Adrenal gland (tissue), 12 donors: ENCODE data around the gene ANO4. TPM values are rescaled to one million over a fixed set of nuclear protein-coding genes. Genes with fewer than 3 reads are reported as not detected.

Experiments used
- DNase-seq, 7 donors: peaks; one replicate each; pipeline ENCODE4 v3.0.0-alpha.2; 2019 to 2020
- H3K27ac ChIP-seq, 5 donors: fragments of 200-600 bp; sonication (generic) in 4 of 5; 1 replicate in 3 of 5; 2 replicates in 2 of 5; pipeline versions ENCODE4 v1.5.1 to v1.8.0; 2016 to 2020; ENCODE audit warnings: mild to moderate bottlenecking in 1 of 5
- H3K27me3 ChIP-seq: fragments of 200-600 bp; 2 replicates; pipeline ENCODE4 v1.8.0; 2021
- H3K36me3 ChIP-seq, 2 donors: fragments of 200-600 bp; replicated peaks in 1 of 2; 1 replicate in 1 of 2; 2 replicates in 1 of 2; pipeline versions ENCODE4 v1.5.1 to v1.8.0; 2018 to 2022
- H3K4me1 ChIP-seq, 2 donors: fragments of 200-600 bp; replicated peaks in 1 of 2; 1 replicate in 1 of 2; 2 replicates in 1 of 2; pipeline versions ENCODE4 v1.5.1 to v1.8.0; 2018 to 2021
- H3K4me3 ChIP-seq, 4 donors: fragments of 200-600 bp; sonication (generic) in 3 of 4; one replicate each; pipeline ENCODE4 v1.5.1; 2016 to 2018
- H3K9me3 ChIP-seq, 3 donors: fragments of 200-600 bp; sonication (generic) in 1 of 3; replicated peaks in 1 of 3; 1 replicate in 2 of 3; 2 replicates in 1 of 3; pipeline versions ENCODE4 v1.5.1 to v1.8.0; 2016 to 2021
- POLR2A ChIP-seq, 2 donors: fragments of 450-650 bp; IDR thresholded peaks; one replicate each; pipeline ENCODE4 v1.6.1; 2017; ENCODE audit warnings: antibody characterized with exemption in 2 of 2, mild to moderate bottlenecking in 2 of 2, moderate library complexity in 1 of 2
- WGBS, 4 donors: extraction: QIAGEN DNeasy Blood & Tissue Kit in 2 of 4; methylation state at CpG; one replicate each; pipeline versions ENCODE4 v1.1.5 to v1.1.7; 2013 to 2017; 5-methylcytosine and 5-hydroxymethylcytosine counted together
- intact Hi-C, 2 donors: fragments of 100-400 bp; cut with DNase I; formaldehyde crosslinking; loops; one replicate each; pipeline versions ENCODE4 v1.14.1 to v1.15.0; 2022 to 2023
- polyA plus RNA-seq, 3 donors: library from polyadenylated mRNA; stranded (reverse); fragments of 200-250 nt in 2 of 3; fragments of 350-450 nt in 1 of 3; fragmentation: Illumina TruSeq in 1 of 3; extraction: RNeasy Lipid Tissue Mini Kit (QIAGEN cat#74804) in 1 of 3; gene quantifications; one replicate each; pipeline ENCODE4 v1.2.3, GENCODE V29; 2013 to 2014
- total RNA-seq, 9 donors: library from RNA; depleted of rRNA in 4 of 9; stranded (reverse); fragments of >200 nt in 4 of 9; fragments of 120-200 nt in 1 of 9; fragmentation: NEBNext Ultra II Directional in 1 of 9; extraction: Animal tissue kit (Norgen Biotek cat#: 25700) in 1 of 9; gene quantifications; one replicate each; pipeline versions ENCODE4 v1.1.0 to v1.2.4, GENCODE V29; 2013 to 2023
- TF ChIP-seq, protein P1 (sequence below), 6 experiments: fragments of 450-650 bp in 4 of 6; fragments of 200-600 bp in 2 of 6; sonication (generic) in 1 of 6; IDR thresholded peaks; 1 replicate in 5 of 6; 2 replicates in 1 of 6; pipeline versions ENCODE4 v1.5.1 to v1.8.0; 2016 to 2021; ENCODE audit warnings: antibody characterized with exemption in 6 of 6, mild to moderate bottlenecking in 2 of 6, moderate library complexity in 1 of 6
- donor health status: healthy with polysubstance abuse.
- donor health status: Bipolar disorder and iron deficiency.
- donor health status: DM: yes; HTN: yes; CAD: no.
- donor health status: DM: no; HTN: no; CAD: no.
- donor health status: DM: no; HTN: no; CAD: no.
- donor health status: DM: yes; HTN: yes; CAD: no.

The ANO4 gene
- total and polyA plus RNA-seq, 12 donors: 5.6 to 37.4 (median 10.2) TPM

DNA sequence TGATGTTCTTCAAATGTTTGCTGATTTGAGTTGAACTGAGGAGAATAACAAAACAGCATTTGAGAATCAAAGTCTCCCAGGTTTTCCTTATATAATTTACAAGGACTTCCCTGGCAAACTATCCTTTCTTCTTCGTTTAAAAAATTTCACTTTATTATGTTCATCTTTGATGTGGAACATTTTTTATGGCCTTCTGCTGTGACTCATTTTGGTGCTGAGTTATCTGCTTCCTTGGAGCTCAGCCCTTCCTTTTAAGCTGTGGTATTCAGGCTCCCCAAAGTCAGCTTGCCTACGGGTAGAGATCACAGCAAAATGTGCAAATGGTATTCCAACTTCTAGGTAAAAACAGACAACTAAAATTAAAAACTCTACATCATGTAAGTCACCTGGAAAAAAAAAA is 1.4 kb upstream of the ANO4 start:
- H3K27me3 ChIP-seq: no peaks in the 10 kb centered on the region
- no peak overlapping the region for H3K4me3 ChIP-seq
- H3K36me3 ChIP-seq: no peaks in the 10 kb centered on the region
- no peak for TF ChIP-seq POLR2A (IDR thresholded peaks at IDR 0.05)
- TF ChIP-seq, protein P1, sequence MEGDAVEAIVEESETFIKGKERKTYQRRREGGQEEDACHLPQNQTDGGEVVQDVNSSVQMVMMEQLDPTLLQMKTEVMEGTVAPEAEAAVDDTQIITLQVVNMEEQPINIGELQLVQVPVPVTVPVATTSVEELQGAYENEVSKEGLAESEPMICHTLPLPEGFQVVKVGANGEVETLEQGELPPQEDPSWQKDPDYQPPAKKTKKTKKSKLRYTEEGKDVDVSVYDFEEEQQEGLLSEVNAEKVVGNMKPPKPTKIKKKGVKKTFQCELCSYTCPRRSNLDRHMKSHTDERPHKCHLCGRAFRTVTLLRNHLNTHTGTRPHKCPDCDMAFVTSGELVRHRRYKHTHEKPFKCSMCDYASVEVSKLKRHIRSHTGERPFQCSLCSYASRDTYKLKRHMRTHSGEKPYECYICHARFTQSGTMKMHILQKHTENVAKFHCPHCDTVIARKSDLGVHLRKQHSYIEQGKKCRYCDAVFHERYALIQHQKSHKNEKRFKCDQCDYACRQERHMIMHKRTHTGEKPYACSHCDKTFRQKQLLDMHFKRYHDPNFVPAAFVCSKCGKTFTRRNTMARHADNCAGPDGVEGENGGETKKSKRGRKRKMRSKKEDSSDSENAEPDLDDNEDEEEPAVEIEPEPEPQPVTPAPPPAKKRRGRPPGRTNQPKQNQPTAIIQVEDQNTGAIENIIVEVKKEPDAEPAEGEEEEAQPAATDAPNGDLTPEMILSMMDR (IDR thresholded peaks at IDR 0.05): no peak
- H3K27ac ChIP-seq: no peak overlapping the region
- no peaks in the 10 kb centered on the region for H3K4me1 ChIP-seq
- no peaks in the 10 kb centered on the region for H3K9me3 ChIP-seq
- WGBS, 4 donors: 23 to 30% (median 24%) methylated on average over 2 of the region's 2 CpGs
- peak in 4 of 7 donors; percentile 9 to 40 (median 18) for DNase-seq
- intact Hi-C loops: no loop called here

DNA sequence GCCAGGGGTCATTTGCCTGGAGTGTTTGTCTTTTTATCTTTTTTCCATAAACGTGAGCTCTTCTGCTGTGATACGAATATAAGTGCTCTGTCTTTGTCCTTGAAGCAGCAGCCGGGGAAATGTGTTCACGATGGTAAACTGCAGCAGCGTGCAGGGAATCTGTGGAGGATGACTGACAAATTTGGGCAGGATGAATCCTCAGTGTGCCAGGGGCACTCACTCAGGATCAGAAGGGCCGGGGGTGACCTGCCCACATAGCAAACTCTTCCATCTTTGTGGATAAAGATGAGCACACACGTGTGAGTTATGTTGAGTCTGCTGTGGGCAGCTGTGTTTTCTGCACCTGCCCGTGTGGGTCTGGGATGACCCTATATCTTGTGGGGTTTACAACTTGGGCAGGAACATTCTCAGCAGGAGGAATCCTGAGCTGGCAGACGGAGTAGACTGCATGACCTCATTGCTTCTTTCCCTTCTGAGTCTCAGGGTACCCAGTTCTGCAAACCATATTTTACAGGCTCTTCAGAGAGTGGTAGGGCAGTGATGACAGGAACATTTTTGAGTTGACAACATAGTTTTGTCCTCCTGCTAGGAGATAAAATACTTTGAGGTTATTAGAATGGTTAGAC is 711 bp downstream of the ANO4 start:
- intact Hi-C loops: no loop called here
- peak in 1 of 7 donors; percentile 15 for DNase-seq
- H3K4me3 ChIP-seq: peak overlapping the region in 2 of 4 donors; percentile 15 to 45

DNA sequence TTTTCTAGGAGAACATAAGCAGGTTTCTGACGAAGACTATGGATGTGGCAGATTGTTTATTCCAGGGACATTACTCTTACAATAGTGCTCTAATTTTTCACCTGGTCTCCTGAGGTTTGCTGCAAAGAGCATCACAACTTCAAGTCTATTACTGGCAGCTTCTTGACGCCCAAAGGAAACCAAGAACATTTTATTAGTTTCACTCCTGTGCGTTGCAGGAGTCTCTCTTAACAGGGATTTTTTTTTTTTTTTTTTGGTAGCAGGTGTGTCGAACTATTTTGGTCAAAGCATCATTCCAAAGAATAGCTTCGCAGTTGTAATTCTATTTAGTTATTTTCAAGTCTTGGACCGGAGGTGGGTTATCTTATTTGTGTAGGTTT is 1.2 kb downstream of the ANO4 start:
- H3K4me1 ChIP-seq: no peaks in the 10 kb centered on the region
- no peak overlapping the region for H3K27ac ChIP-seq
- H3K27me3 ChIP-seq: no peaks in the 10 kb centered on the region
- WGBS, 4 donors: 55 to 68% (median 63%) methylated on average over 6 of the region's 6 CpGs
- peak overlapping the region in 1 of 4 donors; percentile 45 for H3K4me3 ChIP-seq
- intact Hi-C loops: no loop called here
- no peak for DNase-seq
- H3K36me3 ChIP-seq: no peaks in the 10 kb centered on the region
- no peaks in the 10 kb centered on the region for H3K9me3 ChIP-seq
- TF ChIP-seq, protein P1 (IDR thresholded peaks at IDR 0.05): no peak
- TF ChIP-seq POLR2A (IDR thresholded peaks at IDR 0.05): no peak

More for the DNA sequence above, 711 bp downstream of the ANO4 start:
- Histone ChIP-seq H3K4me1 (no peaks in the 10 kb centered on the region), H3K36me3 (no peaks in the 10 kb centered on the region), H3K27ac (peak overlapping the region in 2 of 5 donors; percentile 36 to 56), H3K9me3 (no peaks in the 10 kb centered on the region), H3K27me3 (no peaks in the 10 kb centered on the region)
- 12 to 16% (median 15%) methylated on average over 5 to 9 of the region's 9 CpGs for WGBS, 4 donors
- no peak for TF ChIP-seq POLR2A (IDR thresholded peaks at IDR 0.05)
- TF ChIP-seq, protein P1 (IDR thresholded peaks at IDR 0.05): no peak

DNA sequence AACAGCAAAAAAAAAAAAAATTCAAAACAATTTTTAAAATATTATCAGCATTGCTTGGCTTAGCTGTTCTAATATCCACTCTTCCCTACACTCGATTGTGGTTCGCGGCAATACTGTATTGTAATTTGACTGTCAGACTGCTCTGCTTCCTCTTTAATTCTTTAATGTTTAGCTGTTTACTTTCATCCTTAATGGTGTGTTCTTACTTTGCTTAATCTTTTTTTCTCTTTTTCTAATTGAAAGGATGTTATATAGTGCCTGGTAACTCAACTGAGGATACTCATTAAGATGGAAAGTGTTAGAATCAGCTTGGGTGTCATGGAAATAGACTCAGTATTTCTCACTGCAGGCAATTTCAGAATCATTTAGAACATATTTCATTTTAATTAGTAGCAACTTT is 2.0 kb downstream of the ANO4 start:
- intact Hi-C loops: no loop called here
- no peaks in the 10 kb centered on the region for H3K27me3 ChIP-seq
- no peak for TF ChIP-seq POLR2A (IDR thresholded peaks at IDR 0.05)
- TF ChIP-seq, protein P1 (IDR thresholded peaks at IDR 0.05): no peak
- no peaks in the 10 kb centered on the region for H3K9me3 ChIP-seq
- DNase-seq: no peak
- 62 to 73% (median 66%) methylated on average over 3 of the region's 3 CpGs for WGBS, 4 donors
- H3K36me3 ChIP-seq: no peaks in the 10 kb centered on the region
- no peak overlapping the region for H3K27ac ChIP-seq
- H3K4me3 ChIP-seq: no peak overlapping the region
- H3K4me1 ChIP-seq: no peaks in the 10 kb centered on the region
